DOHH2 (cell line): ENCODE data around the gene PCDH9.
"Not testable (repeated sequence)": the region's sequence is repeated elsewhere in the genome, so short reads cannot be mapped to it uniquely, and the experiment has no call there.

Experiments used
- H3F3A ChIP-seq: fragments of 200-600 bp; sonication (generic), shearing (Covaris generic); 2 replicates; pipeline ENCODE4 v1.6.0; 2016; ENCODE audit warnings: antibody characterized with exemption, mild to moderate bottlenecking; ENCODE audit not compliant: control insufficient read depth, insufficient read depth
- H3K27ac ChIP-seq: fragments of 200-600 bp; sonication (generic); 2 replicates; pipeline ENCODE4 v1.5.1; 2014; ENCODE audit warnings: low read depth, mild to moderate bottlenecking, low read length, moderate library complexity
- H3K27me3 ChIP-seq: fragments of 200-600 bp; sonication (generic); 2 replicates; pipeline ENCODE4 v1.6.1; 2014; ENCODE audit warnings: mild to moderate bottlenecking, low read length, mixed read lengths; ENCODE audit not compliant: control insufficient read depth
- H3K36me3 ChIP-seq: fragments of 200-600 bp; sonication (generic); 2 replicates; pipeline ENCODE4 v1.6.1; 2014; ENCODE audit warnings: mild to moderate bottlenecking, low read length, moderate library complexity, mixed read lengths; ENCODE audit not compliant: control insufficient read depth
- H3K4me1 ChIP-seq: fragments of 200-600 bp; sonication (generic); 2 replicates; pipeline ENCODE4 v1.6.1; 2014; ENCODE audit warnings: mild to moderate bottlenecking, low read length, mixed read lengths; ENCODE audit not compliant: control insufficient read depth
- H3K4me2 ChIP-seq: fragments of 200-600 bp; sonication (generic); 2 replicates; pipeline ENCODE4 v1.6.0; 2014; ENCODE audit warnings: mild to moderate bottlenecking, low read length, moderate library complexity
- H3K4me3 ChIP-seq: fragments of 200-600 bp; sonication (generic); 2 replicates; pipeline ENCODE4 v1.5.1; 2014; ENCODE audit warnings: mild to moderate bottlenecking, low read length, mixed read lengths
- H3K79me2 ChIP-seq: fragments of 200-600 bp; sonication (generic); 2 replicates; pipeline ENCODE4 v1.6.1; 2014; ENCODE audit warnings: mild to moderate bottlenecking, low read length, mixed read lengths; ENCODE audit not compliant: control insufficient read depth
- H3K9me2 ChIP-seq: fragments of 200-600 bp; sonication (generic); replicated peaks from 2 replicates; pipeline ENCODE4 v1.6.1; 2014; ENCODE audit warnings: mild to moderate bottlenecking, low read length, mixed read lengths; ENCODE audit not compliant: control insufficient read depth
- H3K9me3 ChIP-seq: fragments of 200-600 bp; sonication (generic); 2 replicates; pipeline ENCODE4 v1.6.1; 2014; ENCODE audit warnings: antibody characterized with exemption, low read length, mixed read lengths; ENCODE audit not compliant: control insufficient read depth, insufficient read depth
- H4K20me1 ChIP-seq: fragments of 200-600 bp; sonication (generic); 2 replicates; pipeline ENCODE4 v1.6.0; 2014; ENCODE audit warnings: low read depth, mild to moderate bottlenecking, antibody characterized with exemption, low read length, moderate library complexity; ENCODE audit not compliant: control insufficient read depth, insufficient read depth
- CTCF ChIP-seq: fragments of 200-600 bp; sonication (generic); IDR thresholded peaks from one replicate; pipeline ENCODE4 v1.5.1; 2014; ENCODE audit warnings: antibody characterized with exemption, mild to moderate bottlenecking, low read depth, low read length; ENCODE audit not compliant: poor library complexity, severe bottlenecking
- EZH2phosphoT487 ChIP-seq: fragments of 200-600 bp; sonication (generic); IDR thresholded peaks from 2 replicates; pipeline ENCODE4 v1.6.1; 2017; ENCODE audit warnings: borderline replicate concordance, mild to moderate bottlenecking, antibody characterized with exemption, low read length, moderate library complexity, mixed read lengths

Gene PCDH9

GRCh38 chr13:66765559-66765958 is 464.6 kb downstream of the PCDH9 start:
- H3F3A ChIP-seq, result no peaks in the 10 kb centered on the region
- no peaks in the 10 kb centered on the region for H3K79me2 ChIP-seq
- H3K9me2 ChIP-seq, result no peaks in the 10 kb centered on the region; the same call in 1 of the 2 replicates
- H3K4me1 ChIP-seq, result no peaks in the 10 kb centered on the region
- H3K27ac ChIP-seq, result no peak overlapping the region
- H3K36me3 ChIP-seq, result no peaks in the 10 kb centered on the region
- H4K20me1 ChIP-seq, result no peaks in the 10 kb centered on the region
- TF ChIP-seq CTCF (no peak), EZH2phosphoT487 (no peak)
- H3K27me3 ChIP-seq, result no peaks in the 10 kb centered on the region
- peaks cover 16% of the 10 kb centered on the region for H3K9me3 ChIP-seq
- no peak overlapping the region for H3K4me3 ChIP-seq
- no peak overlapping the region for H3K4me2 ChIP-seq

GRCh38 chr13:66760678-66761077 is 469.5 kb downstream of the PCDH9 start:
- H3K4me1 ChIP-seq, H3K36me3 ChIP-seq, H3K4me2 ChIP-seq, H3F3A ChIP-seq, H3K27ac ChIP-seq, H3K4me3 ChIP-seq, H3K79me2 ChIP-seq, H4K20me1 ChIP-seq, H3K9me2 ChIP-seq, H3K27me3 ChIP-seq: not testable (repeated sequence)
- H3K9me3 ChIP-seq, result peaks cover 17% of the 10 kb centered on the region

- Histone ChIP-seq H3K9me2 (no peaks in the 10 kb centered on the region), H3K36me3 (no peaks in the 10 kb centered on the region), H3K9me3 (peaks cover 17% of the 10 kb centered on the region), H3K4me1 (no peaks in the 10 kb centered on the region), H3K27ac (no peak overlapping the region), H3K4me3 (no peak overlapping the region), H4K20me1 (no peaks in the 10 kb centered on the region), H3K27me3 (no peaks in the 10 kb centered on the region), H3K4me2 (no peak overlapping the region), H3F3A (no peaks in the 10 kb centered on the region), H3K79me2 (no peaks in the 10 kb centered on the region)
- TF ChIP-seq CTCF, result no peak
- TF ChIP-seq EZH2phosphoT487, result no peak
Measured at GRCh38 chr13:66759919-66760318, 470.2 kb downstream of the PCDH9 start.

GRCh38 chr13:66751691-66752090 is 478.4 kb downstream of the PCDH9 start:
- H3K4me3 ChIP-seq, result no peak overlapping the region
- no peaks in the 10 kb centered on the region for H3K79me2 ChIP-seq
- H3K27me3 ChIP-seq, result no peaks in the 10 kb centered on the region
- H3K4me2 ChIP-seq, result no peak overlapping the region
- H3K9me2 ChIP-seq, result no peaks in the 10 kb centered on the region
- no peak overlapping the region for H3K27ac ChIP-seq
- peaks cover 8% of the 10 kb centered on the region; the same call in 1 of the 2 replicates for H3K9me3 ChIP-seq
- peaks cover 3% of the 10 kb centered on the region; the same call in 1 of the 2 replicates for H3K4me1 ChIP-seq
- no peaks in the 10 kb centered on the region for H4K20me1 ChIP-seq
- H3K36me3 ChIP-seq, result no peaks in the 10 kb centered on the region
- H3F3A ChIP-seq, result no peaks in the 10 kb centered on the region
- TF ChIP-seq CTCF (no peak), EZH2phosphoT487 (no peak)
